GM12873 (cell line): ENCODE data around the gene PLEKHM2.

Source experiments
- TF ChIP-seq, protein P1 (sequence below): IDR thresholded peaks from 2 replicates; pipeline ENCODE4 v1.5.1; 2012; ENCODE audit warnings: low read depth, mild to moderate bottlenecking, moderate library complexity, low read length, control low read depth; ENCODE audit not compliant: insufficient read depth; ENCODE audit errors: missing control alignments

The PLEKHM2 gene

DNA sequence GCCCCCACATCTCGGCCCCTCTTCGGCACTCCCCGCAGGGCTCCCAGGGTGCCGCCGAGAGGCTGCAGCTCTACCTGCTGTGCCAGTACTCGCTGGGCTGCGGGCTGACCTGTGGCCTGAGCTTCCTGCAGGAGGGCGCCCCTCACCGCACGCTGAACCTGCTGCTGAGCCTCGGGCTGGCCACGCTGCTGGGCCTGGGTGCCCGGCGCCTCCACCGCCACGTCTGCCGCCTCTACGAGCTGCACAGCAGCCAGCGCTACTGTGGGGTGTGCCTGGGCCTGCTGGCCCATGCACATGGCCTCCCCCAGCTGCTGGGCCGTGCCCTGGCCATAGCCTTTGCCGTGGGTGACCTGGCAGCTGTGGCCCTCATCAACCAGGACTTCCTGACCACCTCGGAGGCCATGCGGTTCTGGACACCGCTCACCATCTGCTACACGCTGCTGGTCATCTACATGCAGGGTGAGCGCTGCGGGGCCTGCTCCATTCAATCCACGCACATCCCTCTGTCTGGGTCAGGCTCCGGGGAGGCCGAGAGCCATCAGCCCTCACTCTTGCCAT, 60.1 kb downstream of the PLEKHM2 start:
- TF ChIP-seq, protein P1, sequence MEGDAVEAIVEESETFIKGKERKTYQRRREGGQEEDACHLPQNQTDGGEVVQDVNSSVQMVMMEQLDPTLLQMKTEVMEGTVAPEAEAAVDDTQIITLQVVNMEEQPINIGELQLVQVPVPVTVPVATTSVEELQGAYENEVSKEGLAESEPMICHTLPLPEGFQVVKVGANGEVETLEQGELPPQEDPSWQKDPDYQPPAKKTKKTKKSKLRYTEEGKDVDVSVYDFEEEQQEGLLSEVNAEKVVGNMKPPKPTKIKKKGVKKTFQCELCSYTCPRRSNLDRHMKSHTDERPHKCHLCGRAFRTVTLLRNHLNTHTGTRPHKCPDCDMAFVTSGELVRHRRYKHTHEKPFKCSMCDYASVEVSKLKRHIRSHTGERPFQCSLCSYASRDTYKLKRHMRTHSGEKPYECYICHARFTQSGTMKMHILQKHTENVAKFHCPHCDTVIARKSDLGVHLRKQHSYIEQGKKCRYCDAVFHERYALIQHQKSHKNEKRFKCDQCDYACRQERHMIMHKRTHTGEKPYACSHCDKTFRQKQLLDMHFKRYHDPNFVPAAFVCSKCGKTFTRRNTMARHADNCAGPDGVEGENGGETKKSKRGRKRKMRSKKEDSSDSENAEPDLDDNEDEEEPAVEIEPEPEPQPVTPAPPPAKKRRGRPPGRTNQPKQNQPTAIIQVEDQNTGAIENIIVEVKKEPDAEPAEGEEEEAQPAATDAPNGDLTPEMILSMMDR = no peak

DNA sequence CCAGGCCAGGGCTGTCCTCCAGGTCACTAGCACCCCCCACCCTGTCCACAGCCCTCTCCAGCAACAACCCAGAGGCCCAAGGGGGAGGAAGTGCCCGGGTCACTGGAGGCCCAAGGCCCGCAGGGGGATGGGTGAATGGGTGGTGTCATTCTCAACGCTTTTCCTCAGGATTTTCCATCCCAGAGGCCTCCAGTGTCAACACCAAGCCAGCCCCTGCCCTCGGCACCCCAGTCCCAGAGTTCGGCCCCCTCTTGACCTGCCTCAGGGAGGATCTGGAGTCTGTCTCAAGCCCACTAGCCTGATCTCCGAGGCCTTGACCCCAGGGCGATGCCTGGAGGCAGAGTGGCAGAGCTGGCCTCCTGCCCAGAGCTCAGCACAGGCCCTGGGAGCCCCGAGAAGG, 63.3 kb downstream of the PLEKHM2 start:
- TF ChIP-seq, protein P1 = no peak

DNA sequence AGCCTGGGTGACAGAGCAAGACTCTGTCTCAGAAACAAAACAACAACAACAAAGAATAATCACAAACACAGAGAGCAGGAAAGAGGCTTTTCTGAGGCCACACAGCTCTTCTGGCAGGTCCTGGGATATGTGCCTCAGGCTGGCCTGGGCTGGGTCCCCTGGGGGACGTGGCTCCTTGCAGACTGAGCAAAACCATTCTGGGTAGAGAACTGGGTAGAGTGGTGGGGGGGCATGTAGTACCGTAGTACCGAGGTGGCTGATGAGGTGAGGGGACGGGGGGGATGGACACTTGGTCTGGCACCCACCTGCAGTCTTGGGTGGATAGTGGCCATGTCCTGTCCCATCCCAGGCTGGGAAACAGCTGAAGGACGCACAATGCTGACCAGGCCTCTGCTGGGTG, 64.1 kb downstream of the PLEKHM2 start:
- TF ChIP-seq, protein P1 = no peak

DNA sequence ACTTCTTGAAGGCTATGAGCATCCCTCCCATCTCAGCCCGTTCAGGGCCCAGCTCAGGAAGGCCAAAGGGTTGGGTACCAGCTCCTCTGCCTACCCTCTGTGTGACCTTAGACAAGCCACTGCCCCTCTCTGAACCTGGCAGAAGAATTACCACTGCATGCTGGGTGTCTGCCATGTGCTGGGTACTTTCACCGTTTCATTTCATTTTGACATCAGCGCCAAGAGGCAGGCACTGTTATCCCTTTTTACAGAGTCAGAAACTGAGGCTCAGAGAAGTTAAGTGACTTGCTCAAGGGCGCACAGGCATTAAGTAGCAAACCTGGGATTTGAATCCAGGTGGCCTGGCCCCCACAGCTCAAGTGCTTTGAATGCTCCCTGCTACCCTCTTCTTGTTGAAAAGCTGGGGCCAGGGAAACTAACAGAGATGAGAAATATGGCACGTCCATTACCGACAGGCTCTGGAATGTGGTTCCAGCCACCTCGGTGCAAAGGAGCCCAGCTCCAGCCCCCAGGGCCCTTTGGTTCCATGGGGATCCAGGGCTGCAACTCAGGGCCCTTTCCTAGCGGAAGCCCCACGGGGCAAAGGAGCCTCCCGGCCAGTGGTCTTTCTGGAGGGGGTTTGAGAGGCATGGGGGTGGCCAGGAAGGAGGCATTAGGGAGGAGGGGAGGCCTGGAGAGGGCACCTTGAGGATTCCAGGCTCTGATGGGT, 64.7 kb downstream of the PLEKHM2 start:
- TF ChIP-seq, protein P1 = no peak

DNA sequence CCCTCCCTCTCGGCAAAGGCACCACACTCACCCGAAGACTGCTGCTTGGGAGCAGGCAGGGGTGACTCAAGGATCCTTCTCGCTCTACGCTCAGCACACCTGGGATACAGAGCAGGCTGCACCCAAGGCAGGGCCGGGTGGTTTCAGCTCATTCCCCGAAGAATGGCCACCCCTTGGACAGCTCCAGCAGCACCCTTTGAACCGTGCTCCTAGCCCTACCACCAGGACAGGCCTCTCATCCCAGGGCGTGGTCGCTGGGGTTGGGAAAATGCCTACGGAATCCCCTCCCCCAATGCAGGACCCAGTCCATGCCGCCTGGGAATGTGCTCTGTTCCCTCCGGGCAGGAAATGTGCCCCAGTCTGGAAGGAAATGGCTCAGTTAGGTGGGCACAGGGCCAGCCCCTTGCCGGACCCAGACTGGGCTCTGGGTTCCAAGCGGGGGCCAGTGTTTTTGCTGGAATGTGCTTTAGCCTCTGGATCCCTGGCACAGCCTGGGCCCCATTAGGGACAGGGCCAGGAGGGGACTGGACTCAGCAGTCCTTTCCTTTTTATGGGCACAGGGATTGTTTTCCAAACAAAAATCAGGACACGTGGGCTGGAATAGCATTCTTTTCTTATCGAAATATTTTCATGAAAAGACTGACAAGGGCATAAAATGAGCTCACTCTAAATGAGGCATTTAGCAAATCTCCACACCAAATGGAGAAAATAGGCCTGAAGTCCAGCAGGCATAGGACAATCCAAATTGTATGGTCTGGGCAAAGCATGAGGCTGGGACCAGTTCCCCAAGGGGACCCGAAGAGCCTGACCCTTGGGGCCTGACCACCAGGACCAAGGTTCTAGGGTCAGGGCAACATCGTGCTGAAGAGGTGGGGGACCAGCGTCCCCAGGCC, 65.5 kb downstream of the PLEKHM2 start:
- TF ChIP-seq, protein P1 = no peak

DNA sequence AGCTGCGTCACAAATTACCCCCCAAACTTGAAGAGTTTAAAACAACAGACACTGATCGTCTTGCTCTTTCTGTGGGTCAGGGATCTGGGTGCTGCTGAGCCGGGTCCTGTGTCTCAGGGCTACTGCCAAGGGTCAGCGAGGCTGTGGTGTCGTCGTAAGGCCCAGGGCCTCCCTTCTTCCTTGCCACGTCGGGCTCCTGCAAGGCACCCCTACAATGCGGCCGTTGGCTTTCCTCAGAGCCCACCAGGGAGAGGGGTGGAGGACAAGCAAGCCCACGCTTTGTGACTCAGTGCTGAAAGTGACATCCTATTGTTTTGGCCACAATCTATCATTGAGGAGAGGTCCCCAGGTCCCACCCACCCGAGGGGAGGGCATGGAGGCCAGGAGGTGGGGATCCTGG, 66.8 kb downstream of the PLEKHM2 start:
- TF ChIP-seq, protein P1 = no peak

DNA sequence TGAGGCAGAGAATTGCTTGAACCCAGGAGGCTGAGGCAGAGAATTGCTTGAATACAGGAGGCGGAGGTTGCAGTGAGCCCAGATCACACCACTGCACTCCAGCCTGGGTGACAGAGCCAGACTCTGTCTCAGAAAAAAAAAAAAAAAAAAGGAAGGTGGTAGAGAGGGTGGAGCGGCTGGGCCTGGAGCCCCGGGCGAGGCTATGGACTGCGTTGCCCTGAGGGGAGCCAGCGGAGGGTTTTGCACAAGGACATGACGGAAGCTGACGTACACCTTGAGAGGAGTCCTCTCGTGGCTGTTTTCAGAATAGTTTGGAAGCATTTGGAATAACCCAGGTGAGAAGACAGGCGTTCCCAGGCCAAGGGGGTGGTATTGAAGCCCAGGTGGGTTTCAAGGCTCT, 67.6 kb downstream of the PLEKHM2 start:
- TF ChIP-seq, protein P1 = no peak
